Activated T-cell treated with anti-CD3 and anti-CD28 coated beads for 48 hours (primary cell): ENCODE data around the gene THEM4.
"Not testable (repeated sequence)": the region's sequence is repeated elsewhere in the genome, so short reads cannot be mapped to it uniquely, and the experiment has no call there.

Experiments
- DNase-seq: peaks from one replicate; pipeline ENCODE4 v3.0.0-alpha.2; 2020; ENCODE audit warnings: low read depth

Gene THEM4

GRCh38 chr1:151934048-151934493, 24.8 kb upstream of the THEM4 start:
- DNase-seq, result no peak

DNA sequence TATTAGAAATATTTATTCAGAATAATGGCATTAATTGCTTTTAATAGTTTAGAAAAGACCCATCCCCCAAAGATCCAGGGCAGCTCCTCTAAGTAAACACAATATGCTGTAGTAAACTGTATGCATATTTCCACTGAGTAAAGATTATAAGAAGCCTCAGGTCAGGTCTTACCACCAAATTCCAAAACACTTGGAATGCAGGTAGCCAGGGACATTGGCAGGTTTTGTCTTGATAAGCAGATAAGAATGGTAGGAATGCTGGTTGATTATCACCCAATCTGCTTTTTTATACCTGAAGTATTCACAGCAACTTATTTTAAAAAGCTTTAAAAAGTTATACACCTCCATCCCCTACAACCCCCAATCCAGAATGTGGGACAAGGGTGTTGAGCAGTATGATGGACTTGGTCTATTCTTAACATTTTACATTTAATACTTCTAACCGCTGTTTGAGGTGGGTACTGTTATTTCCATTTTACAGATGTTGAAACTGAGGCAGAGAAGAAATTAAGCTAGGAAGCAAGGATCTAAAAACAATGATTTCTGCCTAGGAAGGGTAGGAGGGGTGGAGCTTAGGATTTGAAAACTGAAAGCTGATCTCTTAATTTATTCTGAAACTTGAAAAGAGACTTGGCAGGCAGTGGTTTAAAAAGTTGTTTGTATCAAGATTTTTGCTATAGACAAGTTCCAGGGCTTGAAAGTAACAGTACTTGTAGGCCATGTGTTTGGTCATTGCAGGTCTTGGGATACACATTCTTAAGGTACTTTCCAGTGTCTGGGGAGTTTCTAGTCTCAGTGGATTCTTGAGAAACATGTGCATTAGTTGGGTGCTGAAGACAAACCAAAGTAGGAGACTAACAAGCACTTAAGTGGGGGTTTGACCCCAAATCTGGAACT, 15.6 kb upstream of the THEM4 start:
- DNase-seq, result no peak

GRCh38 chr1:151923422-151923821, 14.1 kb upstream of the THEM4 start:
- DNase-seq, result no peak

DNA sequence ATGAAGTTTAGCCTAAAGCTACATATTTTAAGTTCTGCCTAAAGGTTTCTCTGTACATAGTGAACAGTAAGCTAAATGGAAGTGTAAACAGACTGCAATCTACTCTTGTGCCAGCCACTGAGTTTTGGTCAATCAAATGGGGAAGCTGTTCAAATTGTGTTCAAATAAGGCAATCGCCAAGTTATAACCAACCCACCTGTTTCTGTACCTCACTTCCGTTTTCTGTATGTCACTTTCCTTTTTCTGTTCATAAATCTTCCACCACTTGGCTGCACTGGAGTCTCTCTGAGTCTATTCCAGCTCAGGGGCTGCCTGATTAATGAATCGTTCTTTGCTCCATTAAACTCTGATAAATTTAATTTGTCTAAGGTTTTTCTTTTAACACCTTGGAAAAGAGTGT, 10.8 kb upstream of the THEM4 start:
- no peak for DNase-seq

- DNase-seq, result no peak
Observed at GRCh38 chr1:151918819-151919610, 9.7 kb upstream of the THEM4 start.

DNA sequence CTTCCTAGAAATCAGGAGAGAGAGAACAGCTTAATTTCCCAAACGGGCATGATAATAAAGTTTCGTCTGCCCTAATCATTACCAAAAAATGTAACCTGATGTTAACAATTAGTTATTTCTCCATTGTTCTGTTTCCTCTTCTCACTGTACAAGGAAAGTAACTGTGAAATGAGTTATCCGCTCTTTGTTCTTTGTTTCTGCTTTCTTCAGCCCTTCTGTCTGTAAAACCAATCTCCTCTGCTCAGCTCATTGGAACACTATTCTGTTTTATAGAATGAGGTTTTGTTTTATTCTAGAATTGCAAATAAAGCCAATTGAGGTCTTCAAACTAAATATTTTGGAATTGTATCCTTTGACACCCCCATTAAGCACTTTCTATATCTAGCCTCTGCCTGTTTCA, 8.8 kb upstream of the THEM4 start:
- no peak for DNase-seq

- no peak for DNase-seq
Observed at GRCh38 chr1:151916726-151917370, 7.5 kb upstream of the THEM4 start.

GRCh38 chr1:151915061-151915686, 5.9 kb upstream of the THEM4 start:
- DNase-seq, result no peak

- DNase-seq, result no peak
Observed at GRCh38 chr1:151914076-151914475, 4.8 kb upstream of the THEM4 start.

GRCh38 chr1:151912973-151913372, 3.7 kb upstream of the THEM4 start:
- DNase-seq, result no peak

DNA sequence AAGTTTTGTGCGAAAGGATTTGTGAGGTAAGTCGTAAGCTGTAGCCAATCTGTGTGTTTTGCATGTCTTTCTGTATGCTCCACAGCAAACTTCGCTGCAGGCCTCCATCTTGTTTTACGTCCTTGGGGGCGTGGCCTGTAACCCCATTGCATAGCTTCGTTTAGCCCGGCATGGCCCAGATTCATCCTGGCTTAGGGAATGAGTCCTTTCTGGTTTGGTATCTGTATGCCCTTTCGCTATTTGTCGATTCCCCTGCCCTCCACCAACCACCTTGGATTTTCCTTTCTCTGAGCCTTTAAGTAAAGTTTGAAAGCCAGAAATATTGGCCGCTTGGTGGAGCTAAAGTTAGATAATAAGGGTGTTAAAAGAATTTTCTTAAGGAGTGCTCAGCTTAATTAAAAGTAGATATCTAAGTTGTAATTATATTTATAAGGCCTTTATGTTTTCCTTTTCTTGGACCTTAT, 1.1 kb downstream of the THEM4 start:
- DNase-seq, result no peak

- no peak for DNase-seq
Observed at GRCh38 chr1:151907363-151908139, 1.8 kb downstream of the THEM4 start.

DNA sequence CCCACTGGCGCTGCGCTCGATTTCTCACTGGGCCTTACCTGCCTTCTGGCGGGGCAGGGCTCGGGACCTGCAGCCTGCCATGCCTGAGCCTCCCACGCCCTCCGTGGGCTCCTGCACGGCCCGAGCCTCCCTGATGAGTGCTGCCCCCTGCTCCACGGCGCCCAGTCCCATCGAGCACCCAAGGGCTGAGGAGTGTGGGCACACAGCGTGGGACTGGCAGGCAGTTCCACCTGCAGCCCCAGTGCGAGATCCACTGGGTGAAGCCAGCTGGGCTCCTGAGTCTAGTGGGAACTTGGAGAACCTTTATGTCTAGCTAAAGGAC, 3.0 kb downstream of the THEM4 start:
- DNase-seq, result not testable (repeated sequence)

GRCh38 chr1:151905443-151906323, 3.6 kb downstream of the THEM4 start:
- DNase-seq, result not testable (repeated sequence)

DNA sequence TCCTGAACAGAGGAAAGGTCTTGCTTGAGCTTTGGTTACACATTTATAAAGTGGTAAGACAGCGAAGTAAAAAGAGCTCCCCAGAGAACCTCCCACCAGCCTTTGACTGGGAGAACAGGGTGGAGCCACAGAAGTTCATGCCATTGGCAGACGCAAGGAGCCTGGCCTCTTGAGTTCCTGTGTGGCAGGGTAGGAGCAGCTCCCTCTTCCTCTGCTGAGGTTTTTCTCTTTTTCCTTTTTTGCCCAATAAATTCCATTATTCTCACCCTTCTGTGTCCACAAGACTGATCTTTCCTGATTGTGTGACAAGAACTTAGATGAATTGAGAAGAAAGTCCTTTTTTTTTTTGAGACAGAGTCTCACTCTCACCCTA, 4.3 kb downstream of the THEM4 start:
- DNase-seq, result no peak

DNA sequence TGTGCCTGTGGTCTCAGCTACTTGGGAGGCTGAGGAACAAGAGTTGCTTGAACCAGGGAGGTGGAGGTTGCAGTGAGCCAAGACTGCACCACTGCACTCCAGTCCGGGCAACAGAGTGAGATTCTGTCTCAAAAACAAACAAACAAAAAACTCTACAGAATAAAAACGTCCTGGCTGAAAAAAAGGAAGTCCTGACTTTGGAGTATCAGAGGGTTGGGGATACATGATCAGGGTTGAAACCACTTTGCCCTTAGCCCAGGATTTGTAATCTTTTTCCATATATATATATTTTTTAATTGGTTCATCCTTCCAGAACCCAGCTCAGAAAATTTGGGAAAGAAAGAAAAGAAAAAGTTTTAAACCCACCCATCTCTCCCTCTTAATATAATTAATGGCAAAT, 6.5 kb downstream of the THEM4 start:
- no peak for DNase-seq

DNA sequence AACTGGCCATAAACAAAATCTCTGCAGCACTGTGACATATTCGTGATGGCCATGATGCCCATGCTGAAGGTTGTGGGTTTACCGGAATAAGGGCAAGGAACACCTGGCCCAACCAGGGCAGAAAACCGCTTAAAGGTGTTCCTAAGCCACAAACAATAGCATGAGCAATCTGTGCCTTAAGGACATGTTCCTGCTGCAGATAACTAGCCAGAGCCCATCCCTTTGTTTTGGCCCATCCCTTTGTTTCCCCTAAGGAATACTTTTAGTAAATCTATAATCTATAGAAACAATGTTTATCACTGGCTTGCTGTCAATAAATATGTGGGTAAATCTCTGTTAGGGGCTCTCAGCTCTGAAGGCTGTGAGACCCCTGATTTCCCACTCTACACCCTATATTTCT, 8.5 kb downstream of the THEM4 start:
- not testable (repeated sequence) for DNase-seq

DNA sequence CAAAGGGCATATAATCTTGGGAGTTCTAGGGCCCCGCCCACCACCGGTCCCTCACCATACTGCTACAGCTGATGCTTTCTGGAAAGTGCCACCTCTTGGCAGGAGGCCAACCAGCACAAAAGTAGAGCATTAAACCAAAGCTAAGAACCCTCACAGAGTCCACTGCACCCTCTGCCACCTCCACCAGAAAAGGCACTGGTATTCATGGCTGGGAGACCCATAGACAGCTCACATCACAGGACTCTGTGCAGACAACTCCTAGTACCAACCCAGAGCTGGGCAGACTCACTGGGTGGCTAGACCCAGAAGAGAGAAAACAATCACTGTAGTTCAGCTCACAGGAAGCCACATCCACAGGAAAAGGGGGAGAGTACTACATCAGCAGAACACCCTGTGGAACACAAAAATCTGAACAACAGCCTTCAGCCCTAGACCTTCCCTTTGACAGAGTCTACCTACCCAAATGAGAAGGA, 10.8 kb downstream of the THEM4 start:
- DNase-seq, result no peak

- no peak for DNase-seq
Observed at GRCh38 chr1:151897991-151898431, 11.3 kb downstream of the THEM4 start.
